Activated naive CD8-positive, alpha-beta T cell (primary cell): ENCODE results near the gene JAKMIP1.
"Not testable (repeated sequence)": the region's sequence is repeated elsewhere in the genome, so short reads cannot be mapped to it uniquely, and the experiment has no call there.

Source experiments
- H3K27ac Mint-ChIP-seq: one replicate; pipeline ENCODE4 v1.8.0; 2021; ENCODE audit warnings: mixed read lengths
- H3K27me3 Mint-ChIP-seq: one replicate; pipeline ENCODE4 v1.8.0; 2021; ENCODE audit warnings: mixed read lengths
- H3K36me3 Mint-ChIP-seq: one replicate; pipeline ENCODE4 v1.8.0; 2021; ENCODE audit warnings: mixed read lengths
- H3K4me1 Mint-ChIP-seq: one replicate; pipeline ENCODE4 v1.8.0; 2021; ENCODE audit warnings: low read depth, mixed read lengths
- H3K4me3 Mint-ChIP-seq: one replicate; pipeline ENCODE4 v1.8.0; 2021; ENCODE audit warnings: mild to moderate bottlenecking, mixed read lengths
- H3K9me3 Mint-ChIP-seq: one replicate; pipeline ENCODE4 v1.8.0; 2021; ENCODE audit warnings: low read depth, mixed read lengths

The JAKMIP1 gene

DNA sequence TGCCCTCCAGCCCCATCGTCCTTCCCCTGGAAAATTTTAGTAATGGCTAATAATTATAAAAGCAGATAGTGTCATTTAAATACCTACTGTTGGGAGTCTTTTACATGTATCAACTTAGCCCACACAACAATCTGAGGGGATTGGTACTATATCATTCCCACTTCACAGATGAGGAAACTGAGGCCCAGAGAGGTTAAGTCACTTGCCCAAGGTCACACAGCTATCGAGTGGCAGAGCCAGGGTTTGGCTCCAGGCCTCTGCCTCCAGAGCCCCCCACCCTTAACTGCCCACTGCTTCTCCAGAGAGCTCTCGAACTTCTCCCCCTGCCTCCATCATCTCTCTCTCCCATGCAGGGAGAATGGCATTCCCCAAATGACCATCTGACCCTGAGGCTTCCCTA lies 189.6 kb downstream of the JAKMIP1 start:
- no peak overlapping the region for H3K4me3 Mint-ChIP-seq
- H3K9me3 Mint-ChIP-seq, result no peaks in the 10 kb centered on the region
- no peaks in the 10 kb centered on the region for H3K36me3 Mint-ChIP-seq
- H3K4me1 Mint-ChIP-seq, result no peaks in the 10 kb centered on the region
- peaks cover 17% of the 10 kb centered on the region for H3K27me3 Mint-ChIP-seq
- H3K27ac Mint-ChIP-seq, result no peak overlapping the region

DNA sequence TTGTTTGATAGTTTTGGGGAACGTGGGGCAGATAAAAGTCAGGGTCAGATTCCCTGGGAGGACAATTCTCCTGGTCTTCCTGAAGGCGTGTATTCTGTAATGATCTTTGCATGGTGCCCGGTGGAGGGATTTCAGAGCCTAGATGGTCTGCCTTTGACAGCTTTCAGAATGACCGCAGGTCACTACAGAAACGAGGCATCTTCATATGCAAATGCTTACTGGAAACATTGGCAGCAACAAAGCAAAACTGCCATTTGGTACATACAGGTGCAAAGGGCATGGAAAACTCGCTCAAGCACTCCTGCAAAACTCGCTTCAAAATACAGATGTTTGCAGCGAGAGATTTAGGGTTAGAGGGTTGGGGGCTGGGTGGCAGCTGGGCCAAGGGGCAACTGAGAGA lies 190.9 kb downstream of the JAKMIP1 start:
- Mint-ChIP-seq H3K27ac (no peak overlapping the region), H3K9me3 (no peaks in the 10 kb centered on the region), H3K4me1 (no peaks in the 10 kb centered on the region)

DNA sequence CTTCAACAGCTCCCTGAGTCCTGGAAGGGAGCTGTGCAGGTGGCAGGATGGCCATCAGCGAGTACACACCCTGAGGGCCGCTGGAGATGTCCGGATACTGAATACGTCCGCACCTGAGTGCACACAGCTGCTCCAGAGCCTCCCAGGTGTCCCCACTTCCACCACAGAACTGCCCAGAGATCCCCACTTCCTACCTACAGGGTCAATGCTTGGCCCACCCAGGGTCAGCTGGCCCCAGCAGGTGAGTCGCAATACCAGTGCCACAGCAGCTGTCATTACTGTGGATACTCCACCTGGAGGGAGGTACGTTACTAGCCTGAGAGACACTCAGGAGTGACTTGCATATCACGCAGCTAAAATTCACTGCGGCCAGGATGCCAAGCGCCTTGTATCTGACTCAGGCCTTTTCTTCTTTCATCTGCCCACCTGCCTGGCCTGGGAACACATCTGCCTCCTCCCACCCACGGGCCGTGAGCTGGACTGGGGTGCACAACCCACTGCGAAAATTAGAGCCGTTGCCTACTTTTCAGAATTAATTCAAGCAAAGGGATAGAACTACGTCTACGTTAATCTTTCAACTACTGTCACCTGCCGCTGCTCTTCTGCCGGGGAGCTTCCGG lies 191.5 kb downstream of the JAKMIP1 start:
- peaks cover 17% of the 10 kb centered on the region for H3K27me3 Mint-ChIP-seq
- H3K4me1 Mint-ChIP-seq, result no peaks in the 10 kb centered on the region
- no peak overlapping the region for H3K4me3 Mint-ChIP-seq
- no peaks in the 10 kb centered on the region for H3K9me3 Mint-ChIP-seq
- H3K36me3 Mint-ChIP-seq, result no peaks in the 10 kb centered on the region
- no peak overlapping the region for H3K27ac Mint-ChIP-seq

More for the DNA sequence above, 190.9 kb downstream of the JAKMIP1 start:
- peaks cover 17% of the 10 kb centered on the region for H3K27me3 Mint-ChIP-seq
- no peaks in the 10 kb centered on the region for H3K36me3 Mint-ChIP-seq
- H3K4me3 Mint-ChIP-seq, result no peak overlapping the region

DNA sequence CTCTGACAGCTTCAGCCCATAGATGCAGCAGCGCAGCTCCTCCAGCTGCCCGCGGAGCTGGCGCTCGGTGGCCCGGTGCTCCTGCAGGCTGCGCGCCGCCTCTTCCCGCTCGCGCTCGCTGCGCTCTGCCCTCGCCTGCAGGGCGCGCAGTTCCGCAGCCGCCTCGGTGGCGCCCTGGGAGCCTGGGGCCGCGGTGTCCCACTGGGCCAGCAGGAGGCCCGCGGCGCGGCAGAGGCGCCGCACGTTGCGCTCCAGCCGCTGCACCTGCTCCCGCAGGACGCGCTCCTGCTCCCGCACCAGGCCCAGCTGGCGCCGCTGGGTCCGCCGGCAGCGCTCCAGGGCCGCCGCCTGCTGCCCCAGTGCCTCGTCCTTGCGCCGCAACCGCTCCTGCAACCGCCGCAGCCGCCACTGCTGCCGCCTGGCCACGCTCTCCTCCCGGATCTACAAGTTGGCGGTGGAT lies 192.2 kb downstream of the JAKMIP1 start:
- Mint-ChIP-seq H3K36me3 (no peaks in the 10 kb centered on the region), H3K4me1 (no peaks in the 10 kb centered on the region), H3K27ac (no peak overlapping the region), H3K27me3 (peaks cover 17% of the 10 kb centered on the region), H3K4me3 (no peak overlapping the region), H3K9me3 (no peaks in the 10 kb centered on the region)

DNA sequence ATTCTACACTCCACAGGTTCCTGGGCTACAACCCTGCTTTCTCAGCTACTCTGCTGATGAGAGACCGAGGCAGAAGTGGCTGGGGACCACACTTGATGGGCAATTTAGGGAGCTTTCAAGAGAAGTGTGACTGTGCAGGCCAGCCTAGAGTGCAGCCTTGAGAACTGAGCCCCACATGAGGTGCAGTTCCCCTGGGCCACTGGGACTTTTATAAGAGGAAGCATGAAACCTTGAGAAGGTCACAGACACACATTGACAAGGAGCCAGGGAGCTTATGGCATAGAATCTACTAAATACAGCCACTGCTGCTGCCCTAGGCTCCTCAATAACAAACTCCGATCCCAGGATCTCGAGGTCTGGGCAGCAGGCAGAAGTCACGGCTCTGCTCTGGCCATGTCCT lies 195.2 kb downstream of the JAKMIP1 start:
- H3K4me3 Mint-ChIP-seq, result no peak overlapping the region
- no peaks in the 10 kb centered on the region for H3K4me1 Mint-ChIP-seq
- H3K36me3 Mint-ChIP-seq, result no peaks in the 10 kb centered on the region
- H3K27ac Mint-ChIP-seq, result no peak overlapping the region
- H3K27me3 Mint-ChIP-seq, result peaks cover 15% of the 10 kb centered on the region
- no peaks in the 10 kb centered on the region for H3K9me3 Mint-ChIP-seq

DNA sequence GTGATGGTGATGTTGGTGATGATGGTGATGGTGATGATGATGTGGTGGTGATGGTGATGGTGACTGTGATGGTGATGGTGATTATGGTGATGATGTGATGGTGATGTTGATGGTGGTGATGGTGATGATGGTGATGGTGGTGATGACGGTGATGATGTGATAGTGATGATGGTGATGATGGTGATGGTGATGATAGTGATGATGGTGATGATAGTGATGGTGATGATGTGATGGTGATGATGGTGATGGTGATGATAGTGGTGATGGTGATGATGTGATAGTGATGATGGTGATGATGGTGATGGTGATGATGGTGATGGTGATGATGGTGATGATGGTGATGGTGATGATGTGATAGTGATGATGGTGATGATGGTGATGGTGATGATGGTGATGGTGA lies 196.9 kb downstream of the JAKMIP1 start:
- not testable (repeated sequence) for H3K4me1 Mint-ChIP-seq, H3K4me3 Mint-ChIP-seq, H3K9me3 Mint-ChIP-seq, H3K36me3 Mint-ChIP-seq, H3K27ac Mint-ChIP-seq
- H3K27me3 Mint-ChIP-seq, result peaks cover 14% of the 10 kb centered on the region

DNA sequence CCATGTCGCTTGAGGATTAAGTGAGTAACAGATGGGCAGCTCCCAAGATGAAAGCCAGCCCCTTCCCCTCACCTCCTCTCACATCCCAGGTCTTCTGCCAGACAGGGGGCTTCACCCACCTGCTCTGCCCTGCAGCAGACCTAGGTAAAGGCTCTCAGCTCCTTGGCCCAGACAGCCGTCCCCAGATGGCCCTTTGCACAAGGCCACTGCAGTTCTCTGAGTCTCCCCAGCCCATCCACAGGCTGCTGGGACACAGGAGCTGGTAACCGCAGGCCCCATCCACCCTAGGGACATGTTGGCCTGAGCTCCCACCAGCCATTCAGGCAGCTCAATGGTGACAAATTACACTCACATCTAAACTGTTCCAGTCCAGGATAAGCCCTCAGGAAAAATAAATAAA lies 197.4 kb downstream of the JAKMIP1 start:
- no peak overlapping the region for H3K4me3 Mint-ChIP-seq
- peaks cover 14% of the 10 kb centered on the region for H3K27me3 Mint-ChIP-seq
- no peaks in the 10 kb centered on the region for H3K9me3 Mint-ChIP-seq
- no peaks in the 10 kb centered on the region for H3K36me3 Mint-ChIP-seq
- H3K27ac Mint-ChIP-seq, result no peak overlapping the region
- H3K4me1 Mint-ChIP-seq, result no peaks in the 10 kb centered on the region

DNA sequence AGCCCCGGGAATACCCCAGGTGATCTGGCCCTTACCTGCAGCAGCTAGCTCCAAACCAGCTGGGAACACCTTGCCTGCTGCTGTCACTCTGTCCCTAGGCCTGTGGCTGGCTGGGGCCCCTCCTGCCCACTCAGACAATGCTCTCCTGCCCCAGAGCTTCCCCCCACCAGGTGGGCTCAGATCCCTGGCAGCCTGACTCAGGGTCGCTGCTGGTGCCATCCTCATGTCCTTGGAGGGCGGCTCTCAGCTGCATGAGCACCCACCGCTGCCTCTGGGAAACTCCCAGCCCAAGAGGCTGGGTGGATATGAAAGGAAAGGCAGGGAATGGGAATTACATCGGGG lies 197.9 kb downstream of the JAKMIP1 start:
- no peaks in the 10 kb centered on the region for H3K36me3 Mint-ChIP-seq
- no peak overlapping the region for H3K27ac Mint-ChIP-seq
- H3K27me3 Mint-ChIP-seq, result peaks cover 13% of the 10 kb centered on the region
- no peaks in the 10 kb centered on the region for H3K4me1 Mint-ChIP-seq
- no peaks in the 10 kb centered on the region for H3K9me3 Mint-ChIP-seq
- H3K4me3 Mint-ChIP-seq, result no peak overlapping the region

DNA sequence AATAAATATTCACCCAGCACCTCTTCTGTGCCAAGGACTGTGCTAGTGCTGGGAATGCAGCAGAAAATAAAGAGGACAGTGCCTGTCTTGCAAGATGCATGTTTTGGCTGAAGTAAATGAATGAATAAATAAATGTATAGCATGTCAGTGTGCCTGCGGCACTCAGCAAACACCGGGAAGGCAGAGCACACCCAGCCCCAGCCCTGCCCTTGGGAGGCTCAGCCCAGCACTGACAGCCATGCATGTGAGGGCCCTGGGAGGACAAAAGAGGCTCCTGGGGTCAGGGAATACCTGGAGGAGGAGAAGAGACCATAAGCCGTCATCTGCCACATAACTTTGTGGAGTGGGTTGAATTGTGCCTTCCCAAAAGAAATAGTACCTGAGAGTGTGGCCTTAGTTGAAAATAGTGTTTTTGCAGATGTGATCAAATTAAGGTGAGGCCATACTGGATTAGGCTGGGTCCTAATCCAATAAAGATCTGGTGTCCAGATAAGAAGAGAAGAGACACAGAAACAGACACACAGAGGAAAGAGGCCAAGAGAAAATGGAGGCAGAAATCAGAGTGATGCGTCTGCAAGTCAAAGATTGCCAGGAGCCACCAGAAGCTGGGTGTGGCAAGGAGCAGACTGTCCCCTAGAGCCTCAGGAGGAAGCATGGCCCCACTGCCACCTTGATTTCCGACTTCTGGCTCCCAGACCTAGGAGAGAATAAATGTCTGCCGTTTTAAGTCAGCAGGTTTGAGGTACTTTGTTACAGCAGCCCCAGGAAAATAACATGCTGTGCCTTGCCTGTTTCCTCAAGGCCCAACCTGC lies 198.5 kb downstream of the JAKMIP1 start:
- Mint-ChIP-seq H3K4me3 (no peak overlapping the region), H3K27ac (no peak overlapping the region), H3K9me3 (no peaks in the 10 kb centered on the region), H3K36me3 (no peaks in the 10 kb centered on the region), H3K27me3 (peaks cover 9% of the 10 kb centered on the region), H3K4me1 (no peaks in the 10 kb centered on the region)

DNA sequence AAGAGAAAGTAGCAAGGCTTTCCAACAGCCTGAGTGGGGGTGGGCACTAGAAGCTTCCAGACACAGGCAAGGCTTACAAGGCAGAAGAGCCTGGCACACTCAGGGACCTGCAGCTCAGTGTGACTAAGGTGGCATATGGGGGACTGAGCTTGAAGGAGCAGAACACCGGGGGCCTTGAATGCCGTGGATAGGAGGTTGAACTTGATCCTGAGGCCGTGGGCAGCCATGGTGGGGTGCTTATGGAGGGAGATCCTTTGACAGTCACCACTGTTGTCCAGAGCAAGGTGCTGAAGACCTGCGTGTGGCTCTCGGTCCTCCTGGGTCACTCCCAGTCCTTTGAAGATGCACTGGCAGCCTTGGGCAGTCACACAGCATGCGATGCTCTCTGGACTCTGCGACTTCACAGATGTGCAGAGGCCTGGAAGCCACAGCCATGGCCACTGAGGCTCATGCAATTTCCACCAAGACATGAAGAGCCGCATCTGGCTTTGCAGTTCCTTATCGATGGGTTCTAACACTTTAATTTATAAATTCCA lies 200.5 kb downstream of the JAKMIP1 start:
- peaks cover 9% of the 10 kb centered on the region for H3K27me3 Mint-ChIP-seq
- no peaks in the 10 kb centered on the region for H3K4me1 Mint-ChIP-seq
- H3K9me3 Mint-ChIP-seq, result no peaks in the 10 kb centered on the region
- H3K4me3 Mint-ChIP-seq, result no peak overlapping the region
- H3K27ac Mint-ChIP-seq, result no peak overlapping the region
- no peaks in the 10 kb centered on the region for H3K36me3 Mint-ChIP-seq

DNA sequence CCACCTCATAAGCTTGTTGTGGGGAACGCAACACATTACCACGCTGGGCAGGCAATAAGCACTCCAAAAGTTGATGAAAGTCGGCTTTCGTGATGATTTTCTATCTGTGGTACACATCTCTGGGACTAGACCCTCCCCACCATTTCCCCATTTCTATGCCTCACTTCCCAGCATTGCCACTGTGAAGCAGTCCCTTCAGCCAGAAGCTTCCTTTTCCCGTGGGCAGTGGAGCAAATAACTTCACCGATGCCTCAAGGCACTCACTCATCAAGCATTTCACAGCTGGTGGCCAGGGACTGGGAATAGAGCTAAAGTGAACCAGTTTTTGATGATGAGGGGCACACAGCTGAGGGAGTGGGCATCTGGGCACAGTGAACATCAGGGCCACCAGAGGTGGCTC lies 201.0 kb downstream of the JAKMIP1 start:
- no peaks in the 10 kb centered on the region for H3K4me1 Mint-ChIP-seq
- no peak overlapping the region for H3K27ac Mint-ChIP-seq
- peaks cover 9% of the 10 kb centered on the region for H3K27me3 Mint-ChIP-seq
- no peaks in the 10 kb centered on the region for H3K9me3 Mint-ChIP-seq
- H3K4me3 Mint-ChIP-seq, result no peak overlapping the region
- H3K36me3 Mint-ChIP-seq, result no peaks in the 10 kb centered on the region

DNA sequence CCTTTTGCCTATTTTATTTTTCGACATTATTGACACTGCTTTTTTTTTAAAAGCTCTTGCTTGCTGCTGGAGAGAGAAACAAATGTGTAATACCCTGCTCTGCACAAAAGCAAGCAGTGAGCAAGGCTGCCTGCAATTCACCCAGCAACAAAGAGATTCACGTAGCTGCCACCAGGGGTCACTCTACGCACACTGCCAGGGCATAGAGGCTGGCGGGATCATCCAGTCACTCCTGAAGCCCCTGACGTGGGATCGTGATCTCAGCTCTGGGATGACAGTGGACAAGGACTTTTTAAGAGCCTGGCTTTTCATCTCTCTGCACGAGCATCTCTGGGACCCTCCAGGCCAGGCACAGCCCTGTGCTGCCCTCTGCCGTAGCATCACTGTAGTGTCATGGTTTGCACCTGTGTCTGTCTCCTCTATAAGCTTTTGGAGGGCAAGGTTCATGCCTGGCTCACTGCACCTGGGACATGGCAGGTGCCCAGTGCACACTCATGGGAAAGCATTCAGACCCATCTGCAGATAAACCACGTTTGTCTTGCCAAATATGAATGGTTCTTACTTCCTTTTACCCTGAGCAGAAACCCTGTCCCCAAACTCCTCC lies 201.9 kb downstream of the JAKMIP1 start:
- Mint-ChIP-seq H3K9me3 (no peaks in the 10 kb centered on the region), H3K4me1 (no peaks in the 10 kb centered on the region), H3K27me3 (peaks cover 9% of the 10 kb centered on the region), H3K4me3 (no peak overlapping the region), H3K36me3 (no peaks in the 10 kb centered on the region), H3K27ac (no peak overlapping the region)

DNA sequence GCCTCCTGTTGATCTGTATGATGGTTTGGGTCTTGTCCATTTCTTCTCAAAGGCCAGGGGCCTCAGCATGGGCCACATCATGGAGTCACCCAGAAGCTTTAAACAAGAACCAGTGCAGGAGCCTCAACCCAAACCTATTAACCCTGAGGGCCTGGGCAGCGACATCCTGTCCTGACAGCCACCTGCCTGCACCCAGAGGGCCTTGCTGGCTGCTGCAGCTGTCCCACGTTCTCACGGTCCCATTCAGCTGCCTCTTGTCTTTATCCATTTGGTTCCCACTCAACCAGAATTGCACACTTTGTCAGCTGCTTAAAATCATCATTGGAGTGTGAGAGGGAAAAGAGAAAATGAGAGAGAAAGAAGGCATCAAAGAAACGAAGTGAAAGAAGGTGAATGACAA lies 203.7 kb downstream of the JAKMIP1 start:
- Mint-ChIP-seq H3K9me3 (no peaks in the 10 kb centered on the region), H3K4me3 (no peak overlapping the region), H3K27ac (no peak overlapping the region), H3K36me3 (no peaks in the 10 kb centered on the region), H3K27me3 (peaks cover 9% of the 10 kb centered on the region), H3K4me1 (no peaks in the 10 kb centered on the region)

DNA sequence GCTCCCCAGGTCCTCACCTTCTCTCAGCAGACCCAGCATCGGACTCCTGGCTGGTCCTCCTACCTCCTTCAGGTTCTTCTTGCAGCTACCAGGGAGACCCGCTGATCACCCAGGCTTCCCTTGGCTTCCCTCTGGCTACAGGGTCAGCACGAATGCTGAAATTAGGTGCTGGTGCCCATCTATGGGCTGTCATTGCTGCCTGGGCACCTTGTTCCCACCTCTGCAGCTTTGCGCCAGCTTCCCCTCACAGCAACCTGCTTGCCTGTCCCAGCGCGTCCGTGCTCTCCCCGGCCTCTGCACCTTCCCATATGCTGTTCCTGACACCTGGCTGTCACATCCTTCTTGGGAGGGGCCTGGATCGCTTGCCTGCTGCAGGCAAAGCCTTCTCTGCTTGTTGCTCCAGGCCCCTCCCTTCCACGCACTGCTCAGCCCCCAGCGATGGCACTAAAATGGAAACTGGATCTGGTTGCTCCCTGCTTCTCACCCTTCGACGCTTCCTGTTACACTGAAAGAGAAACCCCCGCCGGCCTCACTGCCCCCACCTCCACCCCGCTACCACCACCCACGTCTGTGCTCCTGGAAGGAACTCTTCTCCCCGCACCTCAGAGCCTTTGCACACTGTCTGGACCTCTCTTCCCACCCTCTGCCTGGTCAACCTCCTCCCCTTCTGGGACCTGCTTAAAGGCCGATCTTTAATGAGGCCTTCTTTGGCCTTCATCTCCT lies 204.3 kb downstream of the JAKMIP1 start:
- H3K4me1 Mint-ChIP-seq, result no peaks in the 10 kb centered on the region
- no peak overlapping the region for H3K4me3 Mint-ChIP-seq
- H3K27me3 Mint-ChIP-seq, result peaks cover 9% of the 10 kb centered on the region
- no peak overlapping the region for H3K27ac Mint-ChIP-seq
- no peaks in the 10 kb centered on the region for H3K36me3 Mint-ChIP-seq
- H3K9me3 Mint-ChIP-seq, result no peaks in the 10 kb centered on the region
